Keratinocyte (primary cell): ENCODE data around the gene LRRC3C. TPM values are rescaled to one million over a fixed set of nuclear protein-coding genes. Genes with fewer than 3 reads are reported as not detected.

Source experiments
- DNase-seq: peaks from one replicate; pipeline ENCODE4 v3.0.0-alpha.2; 2011; ENCODE audit warnings: low read depth, missing footprints, low spot score
- FAIRE-seq: peaks from 2 replicates; lab custom pipeline; 2011; peaks lifted over from hg19 to GRCh38; lab: Jason Lieb, UNC
- H2AFZ ChIP-seq: 2 replicates; pipeline ENCODE4 v1.6.0; 2012; ENCODE audit warnings: low read length, control low read depth, inconsistent platforms; ENCODE audit not compliant: control insufficient read depth
- H3K27ac ChIP-seq: 2 replicates; pipeline ENCODE4 v1.5.1; 2011; ENCODE audit warnings: low read length; ENCODE audit not compliant: control insufficient read depth, insufficient read depth
- H3K27me3 ChIP-seq: 3 replicates; pipeline ENCODE4 v1.6.0; 2011; ENCODE audit warnings: low read length; ENCODE audit not compliant: control insufficient read depth, insufficient read depth; ENCODE audit errors: extremely low read depth
- H3K36me3 ChIP-seq, 2 experiments: 2 replicates in 1 of 2; 3 replicates in 1 of 2; pipeline ENCODE4 v1.5.1; 2011; ENCODE audit warnings: low read length in 2 of 2, mild to moderate bottlenecking in 1 of 2; ENCODE audit not compliant: control insufficient read depth in 2 of 2, insufficient read depth in 2 of 2; ENCODE audit errors: extremely low read depth in 1 of 2
- H3K4me1 ChIP-seq: 3 replicates; pipeline ENCODE4 v1.5.1; 2011; ENCODE audit warnings: low read length; ENCODE audit not compliant: control insufficient read depth, insufficient read depth; ENCODE audit errors: extremely low read depth
- H3K4me2 ChIP-seq: 3 replicates; pipeline ENCODE4 v1.6.0; 2011; ENCODE audit warnings: low read depth, low read length; ENCODE audit not compliant: control insufficient read depth, insufficient read depth; ENCODE audit errors: extremely low read depth
- H3K4me3 ChIP-seq, 3 experiments: fragments of 200-600 bp in 1 of 3; sonication (generic) in 1 of 3; 2 replicates in 2 of 3; 3 replicates in 1 of 3; pipeline ENCODE4 v1.5.1; 2011 to 2016; ENCODE audit warnings: low read length in 3 of 3, mild to moderate bottlenecking in 3 of 3, control low read depth in 2 of 3, inconsistent platforms in 1 of 3, low read depth in 1 of 3, mixed read lengths in 1 of 3, mixed run types in 1 of 3, moderate library complexity in 1 of 3; ENCODE audit not compliant: control insufficient read depth in 2 of 3, insufficient read depth in 2 of 3; ENCODE audit errors: extremely low read depth in 1 of 3
- H3K79me2 ChIP-seq: 2 replicates; pipeline ENCODE4 v1.6.0; 2012; ENCODE audit warnings: low read length; ENCODE audit not compliant: control insufficient read depth, insufficient read depth
- H3K9ac ChIP-seq: 3 replicates; pipeline ENCODE4 v1.6.0; 2011; ENCODE audit warnings: low read length; ENCODE audit not compliant: control insufficient read depth, insufficient read depth; ENCODE audit errors: extremely low read depth
- H3K9me1 ChIP-seq: 3 replicates; pipeline ENCODE4 v1.6.0; 2011; ENCODE audit warnings: low read length; ENCODE audit not compliant: control insufficient read depth, insufficient read depth; ENCODE audit errors: extremely low read depth
- H3K9me3 ChIP-seq: 2 replicates; pipeline ENCODE4 v1.5.1; 2012; ENCODE audit warnings: low read depth, low read length; ENCODE audit not compliant: control insufficient read depth
- H4K20me1 ChIP-seq: 3 replicates; pipeline ENCODE4 v1.6.0; 2011; ENCODE audit warnings: low read length; ENCODE audit not compliant: control insufficient read depth, insufficient read depth; ENCODE audit errors: extremely low read depth
- EZH2 ChIP-seq: IDR thresholded peaks from one replicate; pipeline ENCODE4 v1.6.1; 2012; ENCODE audit warnings: inconsistent platforms, mild to moderate bottlenecking, low read length, moderate library complexity
- dilution Hi-C: fragments of 300-500 bp; cut with MboI; formaldehyde crosslinking; loops from one replicate; pipeline ENCODE4 v1.7.0; 2020; ENCODE audit warnings: low sequenced_read_pairs; ENCODE audit not compliant: extremely low pct_ligation_motif_present
- polyA plus RNA-seq, 5 experiments: library from polyadenylated mRNA; depleted of rRNA in 3 of 5; stranded (reverse) in 3 of 5; stranded (forward) in 1 of 5; unstranded in 1 of 5; fragments of >200 nt; gene quantifications; 1 replicate in 1 of 5; 2 replicates in 3 of 5; 3 replicates in 1 of 5; pipeline versions ENCODE4 v1.2.1 to v1.2.3, GENCODE V29; 2011 to 2012; ENCODE audit warnings: missing spikeins in 2 of 5, low read depth in 1 of 5, low replicate concordance in 1 of 5
- TF ChIP-seq, protein P1 (sequence below), 3 experiments: IDR thresholded peaks in 1 of 3; conservative IDR thresholded peaks in 1 of 3; optimal IDR thresholded peaks in 1 of 3; 2 replicates in 2 of 3; 3 replicates in 1 of 3; pipeline versions ENCODE3 to v1.5.1; 2011; ENCODE audit warnings: low read length in 3 of 3, mild to moderate bottlenecking in 3 of 3, moderate library complexity in 2 of 3, control low read depth in 1 of 3, inconsistent platforms in 1 of 3; ENCODE audit not compliant: insufficient read depth in 2 of 3; ENCODE audit errors: extremely low read depth in 1 of 3

The LRRC3C gene
- polyA plus RNA-seq, 1 donor (not counting 4 experiments of a cell fraction or from before 2014, with no cell fraction given): not detected

DNA sequence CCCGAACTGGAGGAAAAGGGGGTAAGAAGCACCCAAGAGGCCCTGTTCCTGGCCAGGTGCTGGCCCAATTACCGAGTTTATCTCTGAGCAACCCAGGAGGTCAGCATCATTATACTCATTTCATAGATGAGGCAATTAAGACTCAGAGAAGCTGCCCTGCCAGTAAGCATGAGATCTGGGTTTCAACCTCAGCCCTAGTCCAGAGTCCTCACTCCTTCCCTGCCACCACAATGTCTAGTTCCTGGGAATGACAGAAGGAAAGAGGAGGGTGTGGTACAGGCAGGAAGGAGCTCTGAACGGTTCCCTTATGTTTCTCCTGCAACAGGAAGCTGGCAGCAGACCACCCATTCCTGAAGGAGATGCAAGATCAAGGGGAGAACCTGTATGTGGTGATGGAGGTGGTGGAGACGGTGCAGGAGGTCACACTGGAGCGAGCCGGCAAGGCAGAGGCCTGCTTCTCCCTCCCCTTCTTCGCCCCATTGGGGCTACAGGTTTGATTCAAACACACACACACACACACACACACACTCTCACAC is 42.7 kb downstream of the LRRC3C start:
- dilution Hi-C loops: no loop called here
- H3K9me1 ChIP-seq: no peaks in the 10 kb centered on the region
- TF ChIP-seq, protein P1, sequence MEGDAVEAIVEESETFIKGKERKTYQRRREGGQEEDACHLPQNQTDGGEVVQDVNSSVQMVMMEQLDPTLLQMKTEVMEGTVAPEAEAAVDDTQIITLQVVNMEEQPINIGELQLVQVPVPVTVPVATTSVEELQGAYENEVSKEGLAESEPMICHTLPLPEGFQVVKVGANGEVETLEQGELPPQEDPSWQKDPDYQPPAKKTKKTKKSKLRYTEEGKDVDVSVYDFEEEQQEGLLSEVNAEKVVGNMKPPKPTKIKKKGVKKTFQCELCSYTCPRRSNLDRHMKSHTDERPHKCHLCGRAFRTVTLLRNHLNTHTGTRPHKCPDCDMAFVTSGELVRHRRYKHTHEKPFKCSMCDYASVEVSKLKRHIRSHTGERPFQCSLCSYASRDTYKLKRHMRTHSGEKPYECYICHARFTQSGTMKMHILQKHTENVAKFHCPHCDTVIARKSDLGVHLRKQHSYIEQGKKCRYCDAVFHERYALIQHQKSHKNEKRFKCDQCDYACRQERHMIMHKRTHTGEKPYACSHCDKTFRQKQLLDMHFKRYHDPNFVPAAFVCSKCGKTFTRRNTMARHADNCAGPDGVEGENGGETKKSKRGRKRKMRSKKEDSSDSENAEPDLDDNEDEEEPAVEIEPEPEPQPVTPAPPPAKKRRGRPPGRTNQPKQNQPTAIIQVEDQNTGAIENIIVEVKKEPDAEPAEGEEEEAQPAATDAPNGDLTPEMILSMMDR (optimal IDR thresholded peaks at IDR 0.05 in 1 of 3, IDR thresholded peaks at IDR 0.05 in 1 of 3, conservative IDR thresholded peaks at IDR 0.05 in 1 of 3; ENCODE audit: extremely low read depth in 1 of 3, insufficient read depth in 2 of 3, low read length in 3 of 3): no peak
- TF ChIP-seq EZH2: no peak
- H3K79me2 ChIP-seq: no peaks in the 10 kb centered on the region
- DNase-seq: no peak
- peaks cover 19% of the 10 kb centered on the region for H3K4me1 ChIP-seq
- no peaks in the 10 kb centered on the region for H3K36me3 ChIP-seq
- no peak overlapping the region for H3K27ac ChIP-seq
- H3K9ac ChIP-seq: no peak overlapping the region
- no peak overlapping the region for H2AFZ ChIP-seq
- H4K20me1 ChIP-seq: no peaks in the 10 kb centered on the region
- FAIRE-seq: no peak
- no peak overlapping the region for H3K4me3 ChIP-seq
- H3K9me3 ChIP-seq: no peaks in the 10 kb centered on the region
- no peaks in the 10 kb centered on the region for H3K27me3 ChIP-seq
- H3K4me2 ChIP-seq: no peak overlapping the region

DNA sequence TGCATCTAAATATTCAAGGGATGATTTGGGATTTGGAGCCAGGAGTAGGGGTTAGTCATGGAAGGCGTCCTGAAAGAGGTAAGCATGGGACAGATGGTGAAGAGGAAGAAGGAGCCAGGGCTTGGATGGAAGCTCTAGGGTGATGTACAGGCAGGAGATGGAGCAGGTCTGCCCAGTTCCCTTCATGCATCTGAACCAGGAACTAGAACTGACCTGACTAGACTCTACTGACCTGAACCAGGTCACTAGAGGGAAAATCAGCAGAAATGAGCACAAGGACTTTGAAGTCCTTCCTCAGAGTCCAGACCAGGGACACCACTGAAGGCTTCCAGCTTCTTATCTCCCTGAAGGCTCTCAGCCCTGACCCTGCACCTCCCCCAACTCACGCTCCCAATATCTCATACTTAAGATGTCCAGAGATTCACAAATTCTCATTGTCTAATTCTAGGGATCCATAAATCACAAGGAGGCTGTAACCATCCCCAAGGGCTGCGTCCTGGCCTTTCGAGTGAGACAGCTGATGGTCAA is 43.6 kb downstream of the LRRC3C start:
- no peaks in the 10 kb centered on the region for H3K79me2 ChIP-seq
- FAIRE-seq: no peak
- peaks cover 19% of the 10 kb centered on the region for H3K4me1 ChIP-seq
- no peaks in the 10 kb centered on the region for H3K36me3 ChIP-seq
- H3K4me3 ChIP-seq: no peak overlapping the region
- H3K9me3 ChIP-seq: no peaks in the 10 kb centered on the region
- no peaks in the 10 kb centered on the region for H4K20me1 ChIP-seq
- no peak for DNase-seq
- no peaks in the 10 kb centered on the region for H3K9me1 ChIP-seq
- no peak overlapping the region for H2AFZ ChIP-seq
- H3K27me3 ChIP-seq: no peaks in the 10 kb centered on the region
- H3K27ac ChIP-seq: no peak overlapping the region
- TF ChIP-seq, protein P1 (optimal IDR thresholded peaks at IDR 0.05 in 1 of 3, IDR thresholded peaks at IDR 0.05 in 1 of 3, conservative IDR thresholded peaks at IDR 0.05 in 1 of 3; ENCODE audit: extremely low read depth in 1 of 3, insufficient read depth in 2 of 3, low read length in 3 of 3): no peak
- TF ChIP-seq EZH2: no peak
- dilution Hi-C loops: no loop called here
- H3K9ac ChIP-seq: no peak overlapping the region
- no peak overlapping the region for H3K4me2 ChIP-seq
